DMS53 treated with DMSO at 0.1 percent for 48 hours (cell line): ENCODE measurements around the gene PGA4.

Source experiments
- DNase-seq: peaks from one replicate; lab custom pipeline; 2025; ENCODE audit not compliant: unreplicated experiment; lab: John Stamatoyannopoulos, UW

The PGA4 gene

DNA sequence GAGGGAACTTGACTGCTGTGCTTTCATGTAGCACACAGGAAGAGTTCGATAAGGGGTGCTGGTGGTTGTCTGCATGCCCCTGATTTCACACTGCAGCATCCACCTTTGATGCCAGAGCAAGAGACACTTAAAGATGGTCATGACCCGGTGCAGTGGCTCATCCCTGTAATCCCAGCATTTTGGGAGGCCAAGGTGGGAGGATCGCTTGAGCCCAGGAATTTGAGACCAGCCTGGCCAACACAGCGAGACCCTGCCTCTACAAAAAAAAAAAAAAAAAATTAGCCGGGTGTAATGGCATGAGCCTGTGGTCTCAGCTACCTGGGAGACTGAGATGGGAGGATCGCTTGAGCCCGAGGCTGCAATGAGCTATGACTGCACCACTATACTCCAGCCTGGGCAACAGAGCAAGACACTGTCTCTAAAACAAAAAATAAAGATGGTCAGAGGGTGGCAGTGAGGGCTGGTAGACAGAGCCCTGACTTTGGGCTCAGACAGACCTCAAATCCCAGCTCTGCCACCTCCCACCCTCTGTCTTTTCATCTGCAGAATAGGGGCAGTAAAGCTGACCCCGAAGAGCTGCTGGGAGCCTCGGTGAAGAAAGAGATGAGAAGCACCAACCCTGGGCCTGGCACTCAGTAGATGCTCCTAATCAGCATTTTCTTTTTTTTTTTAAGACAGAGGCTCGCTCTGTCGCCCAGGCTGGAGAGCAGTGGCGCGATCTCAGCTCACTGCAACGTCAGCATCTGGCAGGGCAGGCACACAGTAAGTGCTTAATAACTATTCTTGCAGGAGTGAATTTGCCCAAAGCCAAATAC is 55.2 kb downstream of the PGA4 start:
- DNase-seq = no peak

- DNase-seq = no peak
Observed at GRCh38 chr11:61278001-61278470, 55.9 kb downstream of the PGA4 start.

DNA sequence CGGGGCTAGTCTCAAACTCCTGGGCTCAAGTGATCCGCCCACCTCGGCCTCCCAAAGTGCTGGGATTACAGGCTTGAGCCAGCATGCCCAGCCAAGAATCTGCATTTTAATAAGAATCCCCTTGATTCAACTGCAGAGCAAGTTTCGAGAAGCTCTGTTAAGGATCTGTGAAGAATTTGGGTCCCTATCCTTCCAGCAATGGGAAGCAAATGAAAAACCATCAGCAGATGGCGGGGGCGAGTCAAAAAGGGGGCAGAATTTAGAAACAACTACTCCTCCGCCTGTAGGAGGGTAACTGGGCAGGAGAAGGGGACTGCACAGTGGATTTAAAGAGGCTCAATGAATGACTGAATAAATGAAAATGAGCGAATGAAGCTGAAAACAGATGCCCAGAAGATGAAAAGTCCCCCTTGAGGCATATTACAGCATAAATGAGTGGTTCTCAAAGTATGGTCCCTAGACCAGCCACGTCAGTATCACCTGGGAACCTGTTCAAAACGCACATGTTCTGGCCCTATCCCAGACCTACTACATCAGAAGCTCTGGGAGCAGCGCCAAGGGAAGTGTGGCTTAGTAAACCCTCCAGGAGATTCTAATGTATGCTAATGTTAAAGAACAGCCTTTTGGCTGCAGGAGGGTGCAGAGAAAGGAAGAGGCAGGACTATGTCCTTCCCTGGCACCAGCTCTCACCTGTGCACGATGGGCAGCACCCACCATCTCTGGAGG is 58.0 kb downstream of the PGA4 start:
- DNase-seq = no peak

GRCh38 chr11:61280883-61281580 is 58.9 kb downstream of the PGA4 start:
- DNase-seq = no peak
